Endothelial cell of umbilical vein (primary cell): ENCODE results near the gene ZDHHC14. TPM values are rescaled to one million over a fixed set of nuclear protein-coding genes. Genes with fewer than 3 reads are reported as not detected.

Experiments used
- BruUV-seq: library from RNA; stranded (reverse); fragments of 400-500 nt; replicated peaks from 2 replicates; lab custom pipeline; 2021; lab: Mats Ljungman, UMichigan
- CTCF ChIA-PET: fragments of 300-600, 350-600 bp; sonication (Branson Sonifier 250); formaldehyde crosslinking; loops from one replicate; lab custom pipeline; 2021; ENCODE audit warnings: antibody characterized with exemption, inconsistent platforms; lab: Charles Lee
- POLR2A ChIA-PET: fragments of 300-600, 350-600 bp; sonication (Branson Sonifier 250); formaldehyde crosslinking; loops from one replicate; lab custom pipeline; 2021; ENCODE audit warnings: antibody characterized with exemption, inconsistent platforms; lab: Charles Lee
- DNase-seq: peaks from one replicate; pipeline ENCODE4 v3.0.0-alpha.2; 2011; ENCODE audit warnings: low read depth, low spot score
- FAIRE-seq: peaks from 2 replicates; lab custom pipeline; 2011; peaks lifted over from hg19 to GRCh38; lab: Jason Lieb, UNC
- H2AFZ ChIP-seq: 2 replicates; pipeline ENCODE4 v1.6.0; 2012; ENCODE audit warnings: low read depth, low read length, control low read depth, inconsistent platforms
- H3K27ac ChIP-seq: 2 replicates; pipeline ENCODE4 v1.5.1; 2011; ENCODE audit warnings: low read depth, mild to moderate bottlenecking, control low read depth, low read length, moderate library complexity; ENCODE audit not compliant: insufficient read depth
- H3K27me3 ChIP-seq, 2 experiments: 2 replicates each; pipeline versions ENCODE4 v1.6.0 to v1.6.1; 2011; ENCODE audit warnings: low read length in 2 of 2, mixed read lengths in 1 of 2; ENCODE audit not compliant: control insufficient read depth in 2 of 2, insufficient read depth in 2 of 2
- H3K36me3 ChIP-seq, 2 experiments: 2 replicates in 1 of 2; 3 replicates in 1 of 2; pipeline ENCODE4 v1.5.1; 2011; ENCODE audit warnings: low read length in 2 of 2, mild to moderate bottlenecking in 1 of 2, moderate library complexity in 1 of 2; ENCODE audit not compliant: control insufficient read depth in 2 of 2, insufficient read depth in 2 of 2; ENCODE audit errors: extremely low read depth in 1 of 2
- H3K4me1 ChIP-seq: 3 replicates; pipeline ENCODE4 v1.5.1; 2011; ENCODE audit warnings: mild to moderate bottlenecking, low read length; ENCODE audit not compliant: control insufficient read depth, insufficient read depth; ENCODE audit errors: extremely low read depth
- H3K4me2 ChIP-seq: 2 replicates; pipeline ENCODE4 v1.6.1; 2011; ENCODE audit warnings: low read length, control low read depth, mixed read lengths; ENCODE audit not compliant: insufficient read depth
- H3K4me3 ChIP-seq, 3 experiments: fragments of 200-600 bp in 1 of 3; sonication (generic), shearing (Covaris generic) in 1 of 3; replicated peaks in 1 of 3; 2 replicates each; pipeline ENCODE4 v1.5.1; 2011 to 2016; ENCODE audit warnings: control low read depth in 3 of 3, low read length in 3 of 3, mild to moderate bottlenecking in 2 of 3, inconsistent platforms in 1 of 3, low read depth in 1 of 3, moderate library complexity in 1 of 3; ENCODE audit not compliant: insufficient read depth in 1 of 3
- H3K79me2 ChIP-seq: 2 replicates; pipeline ENCODE4 v1.6.0; 2012; ENCODE audit warnings: low read length, inconsistent platforms; ENCODE audit not compliant: control insufficient read depth, insufficient read depth
- H3K9ac ChIP-seq: replicated peaks from 2 replicates; pipeline ENCODE3; 2011; ENCODE audit warnings: low read length, control low read depth; ENCODE audit not compliant: insufficient read depth; ENCODE audit errors: extremely low read depth
- H3K9me1 ChIP-seq: replicated peaks from 3 replicates; pipeline ENCODE4 v1.6.0; 2011; ENCODE audit warnings: mild to moderate bottlenecking, low read length; ENCODE audit not compliant: control insufficient read depth, insufficient read depth; ENCODE audit errors: extremely low read depth
- H3K9me3 ChIP-seq: replicated peaks from 2 replicates; pipeline ENCODE4 v1.5.1; 2012; ENCODE audit warnings: low read length, inconsistent platforms; ENCODE audit not compliant: control insufficient read depth, insufficient read depth
- H4K20me1 ChIP-seq: replicated peaks from 2 replicates; pipeline ENCODE3; 2011; ENCODE audit warnings: mild to moderate bottlenecking, low read length; ENCODE audit not compliant: control insufficient read depth, insufficient read depth; ENCODE audit errors: extremely low read depth
- EZH2 ChIP-seq: IDR thresholded peaks from 2 replicates; pipeline ENCODE4 v1.6.1; 2012; ENCODE audit warnings: borderline replicate concordance, low read depth, mild to moderate bottlenecking, moderate library complexity, low read length, inconsistent platforms; ENCODE audit not compliant: severe bottlenecking
- FOS ChIP-seq: IDR thresholded peaks from 2 replicates; pipeline ENCODE4 v1.6.1; 2011; ENCODE audit warnings: mild to moderate bottlenecking, low read length, moderate library complexity, borderline replicate concordance; ENCODE audit not compliant: insufficient read depth
- GATA2 ChIP-seq: IDR thresholded peaks from 2 replicates; pipeline ENCODE4 v1.7.0; 2011; ENCODE audit warnings: low read depth, mild to moderate bottlenecking, moderate library complexity, mixed read lengths, low read length; ENCODE audit not compliant: insufficient read length, insufficient read depth
- JUN ChIP-seq: IDR thresholded peaks from 2 replicates; pipeline ENCODE4 v1.6.1; 2011; ENCODE audit warnings: borderline replicate concordance, low read depth; ENCODE audit not compliant: insufficient read length, insufficient read depth
- MYC ChIP-seq: IDR thresholded peaks from one replicate; pipeline ENCODE4 v1.6.1; 2011; ENCODE audit warnings: mild to moderate bottlenecking, low read depth, low read length
- POLR2A ChIP-seq: IDR thresholded peaks from 2 replicates; pipeline ENCODE4 v1.6.1; 2012; ENCODE audit warnings: low read depth, mild to moderate bottlenecking, control low read depth, low read length
- POLR2AphosphoS5 ChIP-seq: IDR thresholded peaks from 2 replicates; pipeline ENCODE4 v1.6.1; 2012; ENCODE audit warnings: low read depth, mild to moderate bottlenecking, control low read depth, low read length, moderate library complexity; ENCODE audit not compliant: insufficient read depth
- dilution Hi-C: fragments of 300-500 bp; cut with MboI; formaldehyde crosslinking; loops from one replicate; pipeline ENCODE4 v1.15.0; 2019; ENCODE audit warnings: low sequenced_read_pairs; ENCODE audit not compliant: extremely low pct_ligation_motif_present
- intact Hi-C: fragments of 100-400 bp; cut with micrococcal nuclease; formaldehyde crosslinking; loops from one replicate; pipeline ENCODE4 v1.10.0; 2022
- polyA plus RNA-seq, 4 experiments: library from polyadenylated mRNA; depleted of rRNA in 3 of 4; stranded (reverse) in 3 of 4; unstranded in 1 of 4; fragments of >200 nt; gene quantifications; 2 replicates each; pipeline versions ENCODE4 v1.2.1 to v1.2.3, GENCODE V29; 2011 to 2012; ENCODE audit warnings: missing spikeins in 1 of 4
- total RNA-seq: library from RNA; stranded (reverse); gene quantifications from 2 replicates; pipeline ENCODE4 v1.2.3, GENCODE V29; 2021
- TF ChIP-seq, protein P1 (sequence below): IDR thresholded peaks from 2 replicates; pipeline ENCODE4 v1.6.1; 2011; ENCODE audit not compliant: insufficient read depth, insufficient read length
- TF ChIP-seq, protein P2 (sequence below), 2 donors: IDR thresholded peaks; 1 replicate in 1 of 2; 2 replicates in 1 of 2; pipeline ENCODE4 v1.5.1; 2011; ENCODE audit warnings: low read length in 2 of 2, mild to moderate bottlenecking in 2 of 2, moderate library complexity in 2 of 2, control low read depth in 1 of 2, inconsistent platforms in 1 of 2, low read depth in 1 of 2; ENCODE audit not compliant: insufficient read depth in 1 of 2; ENCODE audit errors: extremely low read depth in 1 of 2

ZDHHC14 gene
- total and polyA plus RNA-seq, 2 donors (not counting 3 experiments of a cell fraction or from before 2014, with no cell fraction given) = 23.0 to 25.6 TPM

DNA sequence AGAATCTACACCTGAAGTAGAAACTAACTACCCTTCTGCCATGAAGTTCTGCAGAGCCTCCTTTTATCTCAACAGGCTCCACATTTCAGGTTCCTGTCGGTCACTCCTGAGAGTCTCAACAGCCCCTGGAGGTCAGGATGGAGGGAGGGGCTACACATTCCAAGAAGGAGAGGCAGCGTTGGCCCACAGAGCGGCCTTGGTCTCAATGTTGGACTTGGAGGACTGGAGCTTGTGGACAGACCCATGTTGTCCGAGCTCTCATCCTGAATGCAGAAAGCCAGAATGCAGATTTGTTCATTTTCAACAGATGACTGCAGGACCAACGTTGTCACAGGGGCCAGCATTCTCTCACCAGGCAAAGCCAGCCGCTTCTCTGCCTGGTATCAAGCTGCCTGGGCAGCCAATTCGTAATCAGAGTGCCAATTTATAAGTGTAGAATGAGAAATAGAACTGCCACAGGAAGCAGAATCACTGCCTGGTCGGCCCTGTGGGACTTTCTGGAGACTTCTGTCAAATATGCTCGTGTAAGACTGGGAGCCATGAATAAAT lies 229.5 kb downstream of the ZDHHC14 start:
- Histone ChIP-seq H3K4me2 (no peak overlapping the region), H3K79me2 (no peaks in the 10 kb centered on the region), H3K9me3 (no peaks in the 10 kb centered on the region), H3K36me3 (peaks cover 0 to 4% of the 10 kb centered on the region in 2 experiments), H3K27me3 (no peaks in the 10 kb centered on the region), H3K4me3 (no peak overlapping the region), H3K4me1 (peaks cover 13% of the 10 kb centered on the region), H3K27ac (no peak overlapping the region), H4K20me1 (no peaks in the 10 kb centered on the region), H3K9ac (no peak overlapping the region), H2AFZ (no peak overlapping the region), H3K9me1 (no peaks in the 10 kb centered on the region)
- FAIRE-seq (no peak), DNase-seq (no peak)
- dilution Hi-C loops (no loop called here), intact Hi-C loops (no loop called here)
- TF ChIP-seq EZH2 = no peak
- TF ChIP-seq, protein P1, sequence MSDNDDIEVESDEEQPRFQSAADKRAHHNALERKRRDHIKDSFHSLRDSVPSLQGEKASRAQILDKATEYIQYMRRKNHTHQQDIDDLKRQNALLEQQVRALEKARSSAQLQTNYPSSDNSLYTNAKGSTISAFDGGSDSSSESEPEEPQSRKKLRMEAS = no peak
- TF ChIP-seq MYC = no peak
- TF ChIP-seq JUN = no peak
- TF ChIP-seq GATA2 = no peak
- TF ChIP-seq POLR2A = no peak
- BruUV-seq = no TSS peak
- ChIA-PET CTCF (no interaction called here), POLR2A (no interaction called here)

DNA sequence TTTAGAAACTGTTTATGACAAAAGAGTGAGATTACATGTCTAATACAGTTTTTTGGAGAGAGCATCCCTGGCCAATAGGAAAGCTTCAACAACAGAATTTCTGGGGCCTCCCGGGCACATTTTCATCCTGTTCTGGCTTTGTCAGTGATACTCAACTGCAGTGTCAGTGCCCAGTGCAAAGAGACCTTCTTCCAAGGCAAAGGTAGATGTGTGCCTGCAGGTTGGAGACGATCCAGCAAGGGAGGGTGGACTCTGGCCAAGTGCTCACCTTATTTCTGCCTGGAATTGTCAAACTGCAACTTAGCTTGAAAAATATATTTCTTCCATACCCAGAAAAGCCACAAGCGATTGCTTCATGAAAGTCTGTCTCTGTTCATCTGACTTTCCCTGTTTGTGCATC lies 230.4 kb downstream of the ZDHHC14 start:
- FAIRE-seq = no peak
- BruUV-seq = no TSS peak
- intact Hi-C loops = no loop called here

More for the DNA sequence above, 230.4 kb downstream of the ZDHHC14 start:
- Histone ChIP-seq H3K36me3 (peaks cover 0 to 4% of the 10 kb centered on the region in 2 experiments), H2AFZ (no peak overlapping the region), H3K4me2 (no peak overlapping the region), H4K20me1 (no peaks in the 10 kb centered on the region), H3K9me1 (no peaks in the 10 kb centered on the region), H3K79me2 (no peaks in the 10 kb centered on the region), H3K27me3 (no peaks in the 10 kb centered on the region), H3K4me3 (no peak overlapping the region), H3K27ac (no peak overlapping the region), H3K4me1 (peaks cover 13% of the 10 kb centered on the region), H3K9me3 (no peaks in the 10 kb centered on the region), H3K9ac (no peak overlapping the region)
- CTCF ChIA-PET = interaction anchor here (1.0 to 1.9 kb wide), 2 partner anchors 10 to 297 kb away, joined by 3 to 4 read pairs; no protein-coding TSS in a partner anchor
- TF ChIP-seq, protein P2, sequence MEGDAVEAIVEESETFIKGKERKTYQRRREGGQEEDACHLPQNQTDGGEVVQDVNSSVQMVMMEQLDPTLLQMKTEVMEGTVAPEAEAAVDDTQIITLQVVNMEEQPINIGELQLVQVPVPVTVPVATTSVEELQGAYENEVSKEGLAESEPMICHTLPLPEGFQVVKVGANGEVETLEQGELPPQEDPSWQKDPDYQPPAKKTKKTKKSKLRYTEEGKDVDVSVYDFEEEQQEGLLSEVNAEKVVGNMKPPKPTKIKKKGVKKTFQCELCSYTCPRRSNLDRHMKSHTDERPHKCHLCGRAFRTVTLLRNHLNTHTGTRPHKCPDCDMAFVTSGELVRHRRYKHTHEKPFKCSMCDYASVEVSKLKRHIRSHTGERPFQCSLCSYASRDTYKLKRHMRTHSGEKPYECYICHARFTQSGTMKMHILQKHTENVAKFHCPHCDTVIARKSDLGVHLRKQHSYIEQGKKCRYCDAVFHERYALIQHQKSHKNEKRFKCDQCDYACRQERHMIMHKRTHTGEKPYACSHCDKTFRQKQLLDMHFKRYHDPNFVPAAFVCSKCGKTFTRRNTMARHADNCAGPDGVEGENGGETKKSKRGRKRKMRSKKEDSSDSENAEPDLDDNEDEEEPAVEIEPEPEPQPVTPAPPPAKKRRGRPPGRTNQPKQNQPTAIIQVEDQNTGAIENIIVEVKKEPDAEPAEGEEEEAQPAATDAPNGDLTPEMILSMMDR (IDR thresholded peaks at IDR 0.05; ENCODE audit: extremely low read depth in 1 of 2, insufficient read depth in 1 of 2, low read depth in 1 of 2, low read length in 2 of 2) = no peak
- TF ChIP-seq EZH2 = no peak
- no peak for TF ChIP-seq FOS
- no peak for TF ChIP-seq POLR2A
- TF ChIP-seq JUN = no peak
- no peak for TF ChIP-seq MYC
- TF ChIP-seq GATA2 = no peak
- TF ChIP-seq, protein P1 = no peak
- no peak for TF ChIP-seq POLR2AphosphoS5
- dilution Hi-C loops = no loop called here
- POLR2A ChIA-PET = no interaction called here
- no peak for DNase-seq
